H1 (cell line): ENCODE measurements around the gene RCC2. TPM values are rescaled to one million over a fixed set of nuclear protein-coding genes. Genes with fewer than 3 reads are reported as not detected.
A peak's percentile ranks its signal among the peaks of the same experiment; 100 is the strongest.

ENCODE experiments used
- CTCF ChIA-PET: fragments of 300-600 bp; sonication (Branson Sonifier 250); formaldehyde crosslinking; loops from one replicate; lab custom pipeline; 2021; ENCODE audit not compliant: partially characterized antibody; lab: Charles Lee
- POLR2A ChIA-PET: fragments of 300-600 bp; sonication (Branson Sonifier 250); formaldehyde crosslinking; loops from one replicate; lab custom pipeline; 2021; ENCODE audit warnings: inconsistent platforms; ENCODE audit not compliant: partially characterized antibody; lab: Charles Lee
- DNase-seq, 2 experiments: peaks; one replicate each; pipeline versions ENCODE4 v3.0.0 to v3.0.0-alpha.2; 2010 to 2022; ENCODE audit warnings: low spot score in 2 of 2, low read depth in 1 of 2, mixed read lengths in 1 of 2
- FAIRE-seq: peaks from 2 replicates; lab custom pipeline; 2011; peaks lifted over from hg19 to GRCh38; lab: Jason Lieb, UNC
- H2AFZ ChIP-seq: 2 replicates; pipeline ENCODE4 v1.8.1; 2012; ENCODE audit warnings: low read length, inconsistent platforms
- H2AK5ac ChIP-seq: 2 replicates; pipeline ENCODE4 v1.6.1; 2013; ENCODE audit warnings: low read depth, low read length
- H2BK120ac ChIP-seq: replicated peaks from 2 replicates; pipeline ENCODE3; 2013; ENCODE audit warnings: low read depth, low read length, inconsistent platforms
- H2BK12ac ChIP-seq: 2 replicates; pipeline ENCODE4 v1.6.1; 2013; ENCODE audit warnings: low read depth, low read length
- H2BK15ac ChIP-seq: 2 replicates; pipeline ENCODE4 v1.6.1; 2013; ENCODE audit warnings: low read length
- H2BK20ac ChIP-seq: 2 replicates; pipeline ENCODE4 v1.6.1; 2013; ENCODE audit warnings: low read length
- H2BK5ac ChIP-seq: 2 replicates; pipeline ENCODE4 v1.6.1; 2013; ENCODE audit warnings: low read depth, low read length
- H3K14ac ChIP-seq: 2 replicates; pipeline ENCODE4 v1.6.1; 2013; ENCODE audit warnings: inconsistent platforms; ENCODE audit not compliant: insufficient read length
- H3K18ac ChIP-seq: 2 replicates; pipeline ENCODE4 v1.6.1; 2013; ENCODE audit warnings: low read length; ENCODE audit errors: extremely low read depth
- H3K23ac ChIP-seq: 2 replicates; pipeline ENCODE4 v1.6.1; 2013; ENCODE audit warnings: inconsistent platforms; ENCODE audit not compliant: insufficient read length
- H3K23me2 ChIP-seq: 2 replicates; pipeline ENCODE4 v1.6.1; 2013; ENCODE audit warnings: low read depth, low read length
- H3K27ac ChIP-seq: 2 replicates; pipeline ENCODE4 v1.6.1; 2011; ENCODE audit warnings: low read depth, low read length, inconsistent platforms
- H3K27me3 ChIP-seq, 4 experiments: replicated peaks in 1 of 4; 1 replicate in 1 of 4; 2 replicates in 3 of 4; pipeline versions ENCODE4 v1.6.1 to v1.8.1; 2011 to 2013; ENCODE audit warnings: low read length in 3 of 4, mild to moderate bottlenecking in 3 of 4, inconsistent platforms in 2 of 4, mixed read lengths in 2 of 4, moderate library complexity in 1 of 4; ENCODE audit not compliant: control insufficient read depth in 3 of 4, insufficient read depth in 3 of 4; ENCODE audit errors: extremely low read depth in 1 of 4
- H3K36me3 ChIP-seq, 4 experiments: 2 replicates each; pipeline versions ENCODE4 v1.6.1 to v1.8.1; 2011 to 2013; ENCODE audit warnings: mild to moderate bottlenecking in 4 of 4, low read length in 3 of 4, moderate library complexity in 2 of 4, control low read depth in 1 of 4, inconsistent platforms in 1 of 4; ENCODE audit not compliant: insufficient read depth in 4 of 4, control insufficient read depth in 2 of 4
- H3K4ac ChIP-seq: replicated peaks from 2 replicates; pipeline ENCODE3; 2013; ENCODE audit warnings: low read length, low read depth, mixed read lengths, inconsistent platforms; ENCODE audit not compliant: insufficient read length
- H3K4me1 ChIP-seq, 4 experiments: replicated peaks in 1 of 4; 1 replicate in 1 of 4; 2 replicates in 3 of 4; pipeline versions ENCODE4 v1.6.1 to v1.8.1; 2011 to 2013; ENCODE audit warnings: low read length in 3 of 4, inconsistent platforms in 2 of 4, mixed read lengths in 1 of 4; ENCODE audit not compliant: insufficient read depth in 4 of 4, control insufficient read depth in 3 of 4
- H3K4me2 ChIP-seq, 2 experiments: 2 replicates each; pipeline versions ENCODE4 v1.6.1 to v1.8.1; 2011 to 2013; ENCODE audit warnings: low read depth in 2 of 2, low read length in 2 of 2, control low read depth in 1 of 2, inconsistent platforms in 1 of 2, mild to moderate bottlenecking in 1 of 2; ENCODE audit not compliant: insufficient read depth in 1 of 2
- H3K4me3 ChIP-seq, 4 experiments: fragments of 200-600, 300-600 bp in 1 of 4; sonication (generic), shearing (Covaris generic), sonication (Bioruptor Twin) in 1 of 4; 2 replicates each; pipeline versions ENCODE4 v1.5.1 to v1.8.1; 2011 to 2016; ENCODE audit warnings: low read length in 4 of 4, low read depth in 3 of 4, control low read depth in 2 of 4, inconsistent platforms in 2 of 4, mild to moderate bottlenecking in 2 of 4, mixed read lengths in 1 of 4, moderate library complexity in 1 of 4; ENCODE audit not compliant: insufficient read depth in 2 of 4; ENCODE audit errors: extremely low read depth in 1 of 4
- H3K56ac ChIP-seq: replicated peaks from 2 replicates; pipeline ENCODE3; 2013; ENCODE audit warnings: low read depth, mild to moderate bottlenecking, mixed read lengths, low read length, inconsistent platforms; ENCODE audit not compliant: insufficient read length
- H3K79me1 ChIP-seq: 2 replicates; pipeline ENCODE4 v1.6.1; 2013; ENCODE audit warnings: low read depth, low read length, control low read depth
- H3K79me2 ChIP-seq, 2 experiments: 2 replicates each; pipeline versions ENCODE4 v1.6.1 to v1.8.1; 2012 to 2013; ENCODE audit warnings: low read length in 2 of 2, mild to moderate bottlenecking in 2 of 2, inconsistent platforms in 1 of 2; ENCODE audit not compliant: insufficient read depth in 2 of 2, control insufficient read depth in 1 of 2
- H3K9ac ChIP-seq, 4 experiments: replicated peaks in 1 of 4; 1 replicate in 1 of 4; 2 replicates in 3 of 4; pipeline versions ENCODE4 v1.6.1 to v1.8.1; 2011 to 2013; ENCODE audit warnings: low read depth in 3 of 4, low read length in 3 of 4, control low read depth in 2 of 4, mild to moderate bottlenecking in 2 of 4, moderate library complexity in 2 of 4, inconsistent platforms in 1 of 4; ENCODE audit errors: extremely low read depth in 1 of 4
- H3K9me3 ChIP-seq, 2 experiments: 2 replicates each; pipeline versions ENCODE4 v1.6.1 to v1.8.1; 2012 to 2013; ENCODE audit warnings: mild to moderate bottlenecking in 2 of 2, moderate library complexity in 2 of 2, control low read depth in 1 of 2, inconsistent platforms in 1 of 2, low read depth in 1 of 2, low read length in 1 of 2, mixed read lengths in 1 of 2; ENCODE audit not compliant: insufficient read depth in 2 of 2
- H4K20me1 ChIP-seq, 2 experiments: replicated peaks in 1 of 2; 2 replicates each; pipeline versions ENCODE3 to v1.8.1; 2011 to 2013; ENCODE audit warnings: inconsistent platforms in 2 of 2, low read length in 2 of 2, mild to moderate bottlenecking in 1 of 2; ENCODE audit not compliant: insufficient read depth in 2 of 2, control insufficient read depth in 1 of 2
- H4K5ac ChIP-seq: 2 replicates; pipeline ENCODE4 v1.6.1; 2013; ENCODE audit warnings: low read length, low read depth, mixed read lengths, inconsistent platforms; ENCODE audit not compliant: insufficient read length
- H4K8ac ChIP-seq: 2 replicates; pipeline ENCODE4 v1.8.0; 2013; ENCODE audit warnings: mild to moderate bottlenecking, moderate library complexity, low read length, inconsistent platforms; ENCODE audit not compliant: insufficient read depth; ENCODE audit errors: extremely low read depth
- H4K91ac ChIP-seq: replicated peaks from 2 replicates; pipeline ENCODE3; 2013; ENCODE audit warnings: low read length, mixed read lengths, inconsistent platforms; ENCODE audit not compliant: insufficient read length
- BCL11A ChIP-seq, 2 experiments: IDR thresholded peaks; one replicate each; pipeline ENCODE4 v1.6.1; 2011; ENCODE audit warnings: low read depth in 2 of 2, low read length in 2 of 2, mild to moderate bottlenecking in 2 of 2
- EGR1 ChIP-seq: IDR thresholded peaks from 2 replicates; pipeline ENCODE4 v1.6.1; 2011; ENCODE audit warnings: low read depth, low read length, borderline replicate concordance
- KDM5A ChIP-seq: fragments of 200-600 bp; IDR thresholded peaks from 2 replicates; pipeline ENCODE4 v1.7.1; 2012; ENCODE audit warnings: mild to moderate bottlenecking, low read length, inconsistent platforms, mixed read lengths
- RBBP5 ChIP-seq: IDR thresholded peaks from 2 replicates; pipeline ENCODE4 v1.7.1; 2012; ENCODE audit warnings: low read depth, mild to moderate bottlenecking, inconsistent platforms, low read length, moderate library complexity, borderline replicate concordance
- RXRA ChIP-seq: IDR thresholded peaks from 2 replicates; pipeline ENCODE4 v1.6.1; 2011; ENCODE audit warnings: low read depth, mild to moderate bottlenecking, low read length, moderate library complexity; ENCODE audit not compliant: insufficient read depth
- SAP30 ChIP-seq: fragments of 300-600 bp; sonication (generic); IDR thresholded peaks from 2 replicates; pipeline ENCODE4 v1.7.1; 2012; ENCODE audit warnings: low read length, moderate library complexity, mild to moderate bottlenecking, inconsistent platforms; ENCODE audit not compliant: insufficient read depth, insufficient replicate concordance
- SUZ12 ChIP-seq: fragments of 200-600 bp; sonication (generic); IDR thresholded peaks from 2 replicates; pipeline ENCODE4 v1.6.1; 2012; ENCODE audit warnings: mild to moderate bottlenecking, inconsistent platforms, low read length, moderate library complexity, mixed read lengths
- YY1 ChIP-seq: IDR thresholded peaks from 2 replicates; pipeline ENCODE4 v1.6.1; 2011; ENCODE audit warnings: low read depth, mild to moderate bottlenecking, low read length
- WGBS, 2 experiments: shearing (Covaris generic) in 1 of 2; methylation state at CpG; one replicate each; pipeline versions ENCODE4 v1.1.6 to v1.1.7; 2013 to 2015; ENCODE audit warnings: low lambda C conversion rate in 2 of 2, mixed read lengths in 2 of 2, inconsistent platforms in 1 of 2, low coverage in 1 of 2, missing lambda C conversion rate in 1 of 2; ENCODE audit not compliant: insufficient replicate concordance in 2 of 2, insufficient coverage in 1 of 2, insufficient read length in 1 of 2; ENCODE audit errors: extremely low coverage in 1 of 2, missing lambda C conversion rate in 1 of 2; 5-methylcytosine and 5-hydroxymethylcytosine counted together
- polyA plus RNA-seq, 7 experiments: library from polyadenylated mRNA; depleted of rRNA in 3 of 7; stranded (reverse) in 5 of 7; unstranded in 2 of 7; fragments of >200 nt in 5 of 7; fragments of 200-250 nt in 2 of 7; gene quantifications; 1 replicate in 5 of 7; 2 replicates in 1 of 7; 4 replicates in 1 of 7; pipeline versions ENCODE4 v1.2.1 to v1.2.3, GENCODE V29; 2011 to 2013; ENCODE audit warnings: missing spikeins in 2 of 7, mixed read lengths in 2 of 7
- total RNA-seq: library from RNA; stranded (reverse); fragmentation: NEBNext Ultra II Directional; extraction: Animal tissue kit (Norgen Biotek cat#: 25700); gene quantifications from 2 replicates; pipeline ENCODE4 v1.2.1, GENCODE V29; 2021
- TF ChIP-seq, protein P1 (sequence below): IDR thresholded peaks from 2 replicates; pipeline ENCODE4 v1.6.1; 2011; ENCODE audit warnings: low read length, improper control_type of control experiment

RCC2 gene
- total and polyA plus RNA-seq, 2 of the 8 experiments (the other 6 are each of a cell fraction or from before 2014, with no cell fraction given) = 229 to 455 TPM

DNA sequence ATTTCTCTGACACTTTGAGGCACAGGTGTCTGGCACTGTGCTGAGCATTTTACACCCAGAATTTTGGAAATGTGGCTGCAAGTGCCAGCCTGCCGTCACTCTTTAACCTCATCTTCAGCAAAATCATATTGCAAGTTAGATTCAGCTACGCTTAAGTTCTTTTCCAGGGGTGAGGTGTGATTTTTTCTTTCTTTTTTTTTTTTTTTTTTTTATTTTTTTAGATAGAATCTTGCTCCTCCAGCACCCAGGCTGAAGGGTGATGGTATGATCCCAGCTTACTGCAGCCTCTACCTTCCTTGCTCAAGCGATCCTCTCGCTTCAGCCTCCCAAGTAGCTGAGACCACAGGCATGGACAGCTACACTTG, 2.5 kb upstream of the RCC2 start:
- Histone ChIP-seq H2AK5ac (no peak overlapping the region; the same call in 1 of the 2 replicates), H2BK20ac (no peak overlapping the region), H3K23me2 (peaks cover 15% of the 10 kb centered on the region), H3K4me2 (peak overlapping the region; percentile 86 to 93; a peak in 3 of 4 replicates), H3K27me3 (peaks cover 0 to 6% (median 4%) of the 10 kb centered on the region in 4 experiments; a peak in 4 of 7 replicates), H2BK12ac (peak overlapping the region; percentile 90; the same call in 1 of the 2 replicates), H3K27ac (no peak overlapping the region), H3K79me2 (peaks cover 3 to 23% of the 10 kb centered on the region in 2 experiments), H3K79me1 (no peaks in the 10 kb centered on the region; the same call in 1 of the 2 replicates), H4K91ac (no peak overlapping the region), H3K14ac (no peak overlapping the region), H3K9me3 (no peaks in the 10 kb centered on the region), H3K18ac (peak overlapping the region; percentile 56; the same call in 1 of the 2 replicates), H2BK5ac (no peak overlapping the region), H3K4me1 (peaks cover 3 to 16% (median 14%) of the 10 kb centered on the region in 4 experiments; a peak in 6 of 7 replicates), H3K4ac (no peak overlapping the region), H3K4me3 (peak overlapping the region in 1 of 4 experiments; percentile 85; a peak in 1 of 8 replicates), H2AFZ (no peak overlapping the region), H4K8ac (no peak overlapping the region), H4K20me1 (peaks cover 0 to 2% of the 10 kb centered on the region in 2 experiments), H3K9ac (no peak overlapping the region), H3K23ac (no peak overlapping the region), H2BK120ac (no peak overlapping the region), H4K5ac (no peak overlapping the region), H3K56ac (no peak overlapping the region), H3K36me3 (peaks cover 0 to 12% (median 3%) of the 10 kb centered on the region in 4 experiments; a peak in 4 of 8 replicates), H2BK15ac (no peak overlapping the region)
- DNase-seq (no peak), FAIRE-seq (no peak)
- TF ChIP-seq SUZ12 = no peak
- TF ChIP-seq RXRA = no peak
- TF ChIP-seq KDM5A = no peak
- no peak for TF ChIP-seq SAP30
- no peak for TF ChIP-seq YY1
- TF ChIP-seq, protein P1, sequence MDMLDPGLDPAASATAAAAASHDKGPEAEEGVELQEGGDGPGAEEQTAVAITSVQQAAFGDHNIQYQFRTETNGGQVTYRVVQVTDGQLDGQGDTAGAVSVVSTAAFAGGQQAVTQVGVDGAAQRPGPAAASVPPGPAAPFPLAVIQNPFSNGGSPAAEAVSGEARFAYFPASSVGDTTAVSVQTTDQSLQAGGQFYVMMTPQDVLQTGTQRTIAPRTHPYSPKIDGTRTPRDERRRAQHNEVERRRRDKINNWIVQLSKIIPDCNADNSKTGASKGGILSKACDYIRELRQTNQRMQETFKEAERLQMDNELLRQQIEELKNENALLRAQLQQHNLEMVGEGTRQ = no peak
- no peak for TF ChIP-seq RBBP5
- TF ChIP-seq BCL11A (IDR thresholded peaks at IDR 0.05; ENCODE audit: low read depth in 2 of 2, low read length in 2 of 2) = no peak
- no peak for TF ChIP-seq EGR1
- POLR2A ChIA-PET = interaction anchor here (0.6 to 12.4 kb wide), 7 partner anchors 10 to 132 kb away, joined by 3 to 155 read pairs (median 4); no protein-coding TSS in a partner anchor
- CTCF ChIA-PET = interaction anchor here (0.6 to 4.9 kb wide), 9 partner anchors 9 to 455 kb away, joined by 3 to 34 read pairs (median 3); no protein-coding TSS in a partner anchor
- WGBS, 2 experiments = 89% methylated on average over 4 of the region's 4 CpGs; no CpG with 5 or more reads in 1 of the 2 experiments
